Colonic mucosa (tissue), 4 donors: ENCODE data around the gene CMA1. TPM values are rescaled to one million over a fixed set of nuclear protein-coding genes. Genes with fewer than 3 reads are reported as not detected.

Source experiments
- DNase-seq: peaks from one replicate; pipeline ENCODE4 v3.0.0-alpha.2; 2020
- H3K27ac ChIP-seq: fragments of 200-600 bp; one replicate; pipeline ENCODE4 v1.8.0; 2021
- H3K27me3 ChIP-seq: fragments of 200-600 bp; one replicate; pipeline ENCODE4 v1.8.0; 2021
- H3K36me3 ChIP-seq: fragments of 200-600 bp; one replicate; pipeline ENCODE4 v1.8.0; 2021
- H3K4me1 ChIP-seq: fragments of 200-600 bp; one replicate; pipeline ENCODE4 v1.8.0; 2021; ENCODE audit warnings: mild to moderate bottlenecking
- H3K4me3 ChIP-seq: fragments of 200-600 bp; one replicate; pipeline ENCODE4 v1.8.0; 2021
- H3K9ac ChIP-seq, 2 donors: one replicate each; pipeline ENCODE4 v1.7.0; 2013; ENCODE audit warnings: control low read depth in 2 of 2, low read depth in 2 of 2, low read length in 2 of 2
- H3K9me3 ChIP-seq: fragments of 200-600 bp; one replicate; pipeline ENCODE4 v1.8.0; 2021
- CTCF ChIP-seq: fragments of 200-600 bp; IDR thresholded peaks from one replicate; pipeline ENCODE4 v1.8.0; 2022; ENCODE audit warnings: antibody characterized with exemption, mild to moderate bottlenecking
- intact Hi-C: fragments of 100-400 bp; cut with DNase I; formaldehyde crosslinking; loops from one replicate; pipeline ENCODE4 v1.14.1; 2022
- total RNA-seq, 2 donors: library from RNA; stranded (reverse); fragmentation: NEBNext Ultra II Directional in 1 of 2; extraction: Animal tissue kit (Norgen Biotek cat#: 25700) in 1 of 2; gene quantifications; one replicate each; pipeline ENCODE4 v1.2.1, GENCODE V29; 2021
- donor health status: healthy.
- donor health status: DM: no; HTN: no; CAD: no.
- donor health status: DM: no; HTN: no; CAD: no.

The CMA1 gene
- total RNA-seq, 2 donors from 2014 or later = 1.3 TPM

GRCh38 chr14:24459331-24459730 lies 48.7 kb downstream of the CMA1 start:
- no peaks in the 10 kb centered on the region for H3K4me1 ChIP-seq
- H3K27me3 ChIP-seq = no peaks in the 10 kb centered on the region
- H3K27ac ChIP-seq = no peak overlapping the region
- no peak for TF ChIP-seq CTCF
- intact Hi-C loops = no loop called here
- no peaks in the 10 kb centered on the region for H3K9me3 ChIP-seq
- H3K9ac ChIP-seq = no peak overlapping the region
- H3K36me3 ChIP-seq = no peaks in the 10 kb centered on the region
- no peak overlapping the region for H3K4me3 ChIP-seq
- no peak for DNase-seq

GRCh38 chr14:24458736-24459135 lies 49.3 kb downstream of the CMA1 start:
- TF ChIP-seq CTCF = no peak
- no peaks in the 10 kb centered on the region for H3K36me3 ChIP-seq
- H3K9ac ChIP-seq = no peak overlapping the region
- intact Hi-C loops = no loop called here
- no peak overlapping the region for H3K4me3 ChIP-seq
- DNase-seq = no peak
- H3K27ac ChIP-seq = no peak overlapping the region
- H3K4me1 ChIP-seq = no peaks in the 10 kb centered on the region
- no peaks in the 10 kb centered on the region for H3K27me3 ChIP-seq
- no peaks in the 10 kb centered on the region for H3K9me3 ChIP-seq

GRCh38 chr14:24456980-24457379 lies 51.1 kb downstream of the CMA1 start:
- TF ChIP-seq CTCF = no peak
- Histone ChIP-seq H3K9me3 (no peaks in the 10 kb centered on the region), H3K27me3 (no peaks in the 10 kb centered on the region), H3K4me3 (no peak overlapping the region), H3K36me3 (no peaks in the 10 kb centered on the region), H3K4me1 (no peaks in the 10 kb centered on the region), H3K27ac (no peak overlapping the region), H3K9ac (no peak overlapping the region)
- DNase-seq = no peak
- intact Hi-C loops = no loop called here

Other genes starting within 250 kb of the CMA1 start
- gene TGM1, start 245.1 kb downstream of the CMA1 start, total RNA-seq = 1 to 10 TPM in 1 of 2 donors, under 1 TPM in 1; 0.40 to 3.9 TPM
- 10 to 100 TPM; 37.3 to 38.3 TPM for gene RABGGTA, start 236.7 kb downstream of the CMA1 start, total RNA-seq
- gene DHRS1, start 208.5 kb downstream of the CMA1 start, total RNA-seq = 10 to 100 TPM; 38.0 to 42.4 TPM
- 10 to 100 TPM; 23.8 to 49.8 TPM for gene NOP9, start 208.4 kb downstream of the CMA1 start, total RNA-seq
- gene CIDEB, start 200.3 kb downstream of the CMA1 start, total RNA-seq = 10 to 100 TPM in 1 of 2 donors, 1 to 10 TPM in 1; 7.7 to 12.9 TPM
- gene LTB4R2, start 198.1 kb downstream of the CMA1 start, total RNA-seq = 1 to 10 TPM; 2.7 to 7.8 TPM
- gene LTB4R, start 196.8 kb downstream of the CMA1 start, total RNA-seq = 1 to 10 TPM; 1.5 to 4.0 TPM
- gene ADCY4, start 173.2 kb downstream of the CMA1 start, total RNA-seq = 10 to 100 TPM in 1 of 2 donors, 1 to 10 TPM in 1; 6.7 to 10.2 TPM
- gene RIPK3, start 168.3 kb downstream of the CMA1 start, total RNA-seq = 10 to 100 TPM; 30.1 to 38.2 TPM
- 10 to 100 TPM; 11.2 to 24.0 TPM for gene NFATC4, start 140.1 kb downstream of the CMA1 start, total RNA-seq
- gene NYNRIN, start 109.3 kb downstream of the CMA1 start, total RNA-seq = 10 to 100 TPM; 13.0 to 26.7 TPM
- 1 to 10 TPM; 1.8 to 2.0 TPM for gene CBLN3, start 78.6 kb downstream of the CMA1 start, total RNA-seq
- 10 to 100 TPM; 82.6 to 90.4 TPM for gene KHNYN, start 78.3 kb downstream of the CMA1 start, total RNA-seq
- gene SDR39U1, start 65.5 kb downstream of the CMA1 start, total RNA-seq = 10 to 100 TPM; 32.5 to 40.9 TPM
- gene CTSG, start 68.0 kb upstream of the CMA1 start, total RNA-seq = 1 to 10 TPM; 3.2 to 5.4 TPM
- gene GZMH, start 101.4 kb upstream of the CMA1 start, total RNA-seq = under 1 TPM; 0.53 to 0.59 TPM
- 1 to 10 TPM; 1.1 to 3.0 TPM for gene GZMB, start 125.9 kb upstream of the CMA1 start, total RNA-seq